NCI-H2196 treated with DMSO at 0.1 percent for 48 hours (cell line): ENCODE measurements around the gene UBE2O.

Experiments
- DNase-seq: peaks from one replicate; lab custom pipeline; 2025; ENCODE audit not compliant: unreplicated experiment; lab: John Stamatoyannopoulos, UW

UBE2O gene

DNA sequence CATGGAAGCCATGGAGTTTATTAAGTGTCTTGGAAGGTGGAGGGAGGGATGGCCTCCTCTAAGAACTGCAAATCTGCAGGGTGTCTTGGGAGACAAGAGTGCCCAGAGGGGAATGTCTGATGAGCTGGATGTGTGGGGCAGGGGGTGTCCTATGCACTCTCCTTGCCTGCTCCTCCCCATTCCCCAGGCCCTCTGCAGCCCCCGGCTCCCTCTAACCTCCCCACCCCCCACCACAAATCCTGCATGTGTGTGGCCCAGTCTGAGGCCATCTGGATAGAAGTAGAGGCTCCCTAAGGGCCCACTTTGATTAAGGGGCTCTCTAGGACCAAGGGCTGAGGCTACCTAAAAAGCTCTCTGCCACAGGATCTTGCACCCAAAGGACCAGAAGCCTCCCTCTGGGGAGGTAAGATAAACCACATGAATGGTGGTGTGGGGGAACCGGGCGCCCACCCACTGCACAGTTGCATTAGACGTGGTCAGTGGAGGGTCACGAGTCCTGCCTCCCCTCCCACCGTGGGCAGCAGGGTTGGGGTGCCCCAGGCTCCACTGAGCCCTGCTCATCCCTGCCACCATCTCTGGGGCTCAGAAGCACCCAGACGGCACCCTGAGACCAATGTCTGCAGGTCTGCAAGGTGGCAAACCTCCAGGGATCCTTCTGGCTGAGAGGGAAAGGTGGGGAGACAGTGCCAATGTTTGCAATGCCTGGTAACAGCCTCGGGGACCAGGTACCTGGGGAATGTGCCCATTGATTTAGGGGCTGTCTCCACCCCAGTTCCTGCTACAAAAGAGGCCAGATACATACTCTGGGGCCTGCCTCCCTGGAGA lies 15.1 kb upstream of the UBE2O start:
- no peak for DNase-seq

DNA sequence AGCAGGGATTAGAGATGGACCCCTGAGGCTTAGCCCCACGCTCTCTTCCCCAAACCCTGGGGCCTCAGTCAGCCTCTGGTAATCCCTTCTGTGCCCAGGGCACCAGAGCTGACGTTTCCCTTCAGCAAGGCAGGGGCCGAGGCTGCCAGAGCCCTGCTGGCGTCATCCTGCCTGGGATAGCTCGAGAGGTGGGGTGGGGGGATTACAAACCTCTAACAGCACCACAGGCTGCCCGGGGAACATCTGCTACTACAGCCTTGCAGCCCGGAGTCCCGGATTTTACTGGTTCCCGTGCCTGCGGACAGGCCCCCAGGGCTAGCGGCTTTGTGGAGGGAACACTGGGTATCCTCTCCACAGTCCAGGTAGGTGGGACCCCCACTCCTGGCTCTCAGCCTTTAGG lies 14.4 kb upstream of the UBE2O start, which contains the start of gene AANAT:
Gene AANAT (plus strand): TSS at position 238 of the 400 bp plus-strand sequence. CDS start 1,144 bp downstream, outside the sequence.
- no peak for DNase-seq

DNA sequence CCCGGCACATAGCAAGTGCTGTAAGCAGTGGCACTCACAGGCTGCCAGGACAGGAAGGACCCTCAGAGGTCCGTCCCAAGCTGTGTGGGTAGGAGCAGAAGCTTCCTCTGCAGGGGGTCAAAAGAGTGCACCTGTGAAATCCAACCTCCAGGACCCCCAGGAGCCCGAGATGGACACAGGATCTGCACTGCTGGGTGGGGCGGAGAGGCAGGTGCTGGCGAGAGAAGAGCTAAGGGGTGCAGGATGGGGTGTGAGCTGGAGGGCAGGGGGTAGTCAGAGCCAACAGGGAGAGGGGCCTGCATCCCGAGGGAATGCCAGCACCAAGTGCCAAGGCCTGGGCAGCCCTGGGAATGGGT lies 13.8 kb upstream of the UBE2O start:
- DNase-seq = no peak

DNA sequence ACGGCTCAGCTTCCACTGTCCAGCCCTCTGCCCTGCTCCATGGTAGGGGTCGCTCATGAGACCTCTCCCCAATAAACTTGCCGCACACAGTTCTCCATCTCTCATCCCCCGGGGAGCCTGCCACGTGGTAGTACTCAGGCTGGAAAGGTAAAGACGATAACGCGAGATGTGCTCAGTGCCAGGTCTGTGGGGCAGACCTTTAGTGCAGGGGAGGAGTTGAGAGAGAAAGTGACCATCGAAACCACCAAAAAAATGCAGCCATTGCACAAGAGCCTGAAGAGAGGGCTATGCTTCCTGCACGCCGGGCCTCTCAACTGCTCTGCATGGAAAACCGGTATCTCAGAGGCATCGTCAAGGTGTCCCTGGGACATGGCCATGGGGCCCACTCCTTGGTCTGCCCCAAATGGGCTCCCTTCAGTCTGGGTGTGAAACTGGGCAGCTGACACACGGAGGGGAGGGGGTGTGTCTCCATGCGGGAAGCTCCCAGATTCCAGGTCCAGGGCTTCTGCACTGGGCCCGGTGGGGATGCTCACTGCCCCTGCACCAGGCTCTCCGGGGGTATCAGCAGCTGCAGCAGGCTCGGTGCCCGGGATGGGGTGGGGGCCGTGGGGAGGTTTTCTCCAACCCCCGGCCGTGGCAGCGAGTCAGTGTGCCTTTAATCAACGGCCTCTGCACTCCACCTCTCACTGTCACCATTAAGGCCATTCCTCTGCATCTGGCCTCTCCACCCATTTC lies 9.8 kb upstream of the UBE2O start:
- DNase-seq = no peak

DNA sequence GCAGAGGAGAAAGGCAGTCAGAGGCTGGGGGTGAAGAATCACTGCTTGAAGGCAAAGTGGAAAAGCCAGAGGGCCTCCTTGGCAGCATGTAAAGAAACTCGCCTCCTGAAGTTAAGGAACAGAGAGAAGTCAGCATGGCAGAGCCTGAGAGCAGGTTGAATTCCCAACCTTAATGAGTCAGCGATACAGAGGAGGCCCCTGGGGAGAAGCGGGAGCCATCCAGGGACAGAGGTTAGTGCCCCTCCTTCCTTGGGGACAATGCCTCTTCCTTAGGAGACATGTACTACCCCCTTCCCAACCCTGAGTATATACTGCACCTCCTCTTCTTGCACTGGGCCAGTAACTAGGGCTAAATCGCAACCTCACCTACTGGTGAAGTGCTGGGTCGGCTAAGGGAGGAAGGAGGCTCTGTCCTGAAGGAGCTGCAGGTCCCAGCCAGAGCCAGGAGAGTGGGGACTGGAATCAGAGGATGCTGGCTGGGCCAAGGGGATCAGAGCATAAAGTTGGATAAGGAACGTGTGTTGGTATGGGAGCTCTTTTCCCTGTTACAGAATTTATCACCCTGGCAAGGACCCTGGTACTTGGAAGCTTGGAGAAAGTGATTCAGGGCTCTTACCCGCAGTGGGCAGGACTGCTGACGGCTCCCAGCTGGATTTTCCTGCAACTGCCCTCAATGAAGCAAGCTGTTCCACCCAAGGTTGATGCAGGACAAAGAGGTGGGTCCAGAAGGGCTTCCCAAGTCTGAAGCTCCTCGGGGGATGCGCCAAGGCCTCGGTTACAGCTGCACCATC lies 9.0 kb upstream of the UBE2O start:
- DNase-seq = no peak

DNA sequence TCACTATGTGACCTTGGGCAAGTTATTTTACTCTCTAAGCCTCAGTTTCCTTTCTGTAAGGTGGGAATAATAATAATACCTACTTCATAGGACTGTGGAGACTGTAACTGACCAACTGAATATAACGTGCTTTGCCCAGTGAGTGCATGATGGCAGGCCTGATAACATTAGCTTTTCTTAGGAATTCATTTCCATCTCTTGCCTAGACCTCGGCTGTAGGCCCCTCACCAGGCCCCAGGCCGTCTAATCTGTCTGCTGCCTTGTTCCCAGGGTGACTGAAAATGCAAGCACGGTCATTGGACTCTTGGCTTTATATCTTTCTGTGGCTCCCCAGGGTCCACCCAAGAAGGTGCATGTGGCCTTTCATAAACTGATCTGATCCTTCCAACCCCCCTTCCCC lies 6.7 kb upstream of the UBE2O start:
- no peak for DNase-seq

DNA sequence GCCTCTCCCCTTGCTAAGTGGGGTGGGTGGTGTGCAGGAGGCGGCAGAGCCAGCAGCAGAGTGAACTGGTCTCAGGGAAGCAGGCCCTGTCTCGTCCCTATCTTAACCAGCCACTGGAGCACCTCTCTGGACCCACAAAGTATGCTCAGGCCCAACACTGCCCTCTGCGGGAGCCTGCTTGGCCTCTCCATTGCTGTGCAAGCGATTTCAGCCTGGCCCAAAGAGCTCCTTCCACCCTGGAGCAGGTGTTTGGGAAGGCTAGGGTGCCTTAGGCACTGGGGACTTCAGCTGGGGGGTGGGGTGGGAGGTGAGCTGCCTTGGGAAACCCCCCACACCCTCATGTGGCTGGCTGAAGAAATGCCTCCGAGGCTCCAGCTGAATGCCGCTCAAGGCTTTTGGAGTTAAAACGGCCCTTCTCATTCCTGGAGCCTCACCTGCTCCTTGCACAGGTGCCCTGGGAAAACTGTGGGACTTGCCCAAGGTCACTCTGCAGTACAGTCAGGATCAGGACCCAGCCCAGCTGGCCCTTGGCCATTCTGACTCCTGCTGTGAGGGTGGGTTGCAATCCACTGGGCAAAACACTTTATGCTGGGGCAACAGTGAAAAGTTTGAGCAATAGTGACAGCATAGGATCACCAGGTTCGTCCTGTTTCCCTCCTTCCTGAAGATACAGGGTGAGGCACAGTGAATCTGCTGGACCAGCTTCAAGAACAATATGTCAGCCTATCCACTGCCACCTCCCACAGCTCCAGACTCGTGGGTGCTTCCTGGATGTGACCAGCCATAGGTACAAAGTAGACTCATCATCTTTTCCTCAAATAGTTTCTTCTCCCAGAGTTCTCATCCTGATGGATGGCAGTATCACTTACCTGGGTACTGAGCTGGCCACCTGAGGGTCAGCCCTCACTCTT lies 5.9 kb upstream of the UBE2O start:
- DNase-seq = peak; percentile 49

DNA sequence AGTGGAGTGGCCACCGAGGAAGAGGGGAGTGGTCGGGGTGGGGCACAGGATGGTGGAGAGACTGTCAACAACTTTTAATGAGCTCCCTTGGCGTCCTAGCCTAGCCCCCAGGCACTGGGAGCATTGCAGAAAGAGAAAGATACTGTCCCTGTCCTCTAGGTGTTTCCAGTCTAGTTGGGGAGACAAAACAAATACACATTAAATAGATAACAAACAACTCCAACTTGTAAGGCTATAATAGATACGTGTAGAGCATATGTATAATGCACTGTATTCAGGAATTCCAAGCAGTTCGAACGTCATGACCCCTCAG lies 435 bp upstream of the UBE2O start:
- DNase-seq = no peak

DNA sequence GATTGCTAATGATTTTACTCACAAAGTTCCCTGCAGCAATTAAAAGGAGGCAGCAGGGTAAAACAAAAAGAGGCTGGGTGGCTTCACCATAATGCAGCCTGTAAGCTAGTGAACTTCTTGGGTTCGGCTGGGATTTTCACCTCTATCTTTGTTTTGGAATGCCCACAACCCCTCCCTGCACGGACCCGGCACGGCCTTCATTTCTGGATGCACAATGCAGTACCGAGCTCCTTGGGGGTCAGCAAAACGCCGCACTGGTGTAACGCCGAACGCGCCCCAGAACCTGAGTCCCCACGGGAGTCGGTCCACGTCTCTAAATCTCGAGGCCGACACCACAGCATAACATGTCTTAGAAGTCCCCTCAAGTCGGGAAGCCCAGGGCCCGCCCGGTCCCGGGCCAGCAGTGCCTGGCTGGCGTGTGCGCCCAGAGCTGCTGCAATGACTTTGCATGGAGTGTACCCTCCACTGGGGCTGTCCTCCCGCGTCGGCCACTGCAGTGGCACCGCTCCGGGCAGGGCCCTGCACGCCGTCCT lies 759 bp downstream of the UBE2O start:
- no peak for DNase-seq

DNA sequence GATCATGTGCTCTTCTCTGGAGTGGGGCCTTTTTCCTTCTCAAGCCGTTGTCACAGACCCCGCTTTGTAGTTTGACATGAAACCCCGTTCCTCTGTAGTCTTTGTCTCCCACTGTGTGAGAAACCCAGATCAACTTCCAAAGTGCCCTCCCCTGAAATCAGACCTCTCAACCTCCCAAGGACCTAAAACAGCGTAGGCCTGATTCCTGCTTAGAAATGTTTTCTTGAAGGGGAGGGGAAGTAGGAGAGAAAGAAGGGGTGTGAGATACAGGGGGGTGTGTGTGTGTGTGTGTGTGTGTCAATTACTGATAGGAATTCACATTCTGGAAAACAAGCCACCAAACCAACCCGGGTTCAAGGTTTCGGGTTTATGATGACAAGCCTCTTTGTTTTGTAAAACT lies 1.4 kb downstream of the UBE2O start:
- DNase-seq = no peak

DNA sequence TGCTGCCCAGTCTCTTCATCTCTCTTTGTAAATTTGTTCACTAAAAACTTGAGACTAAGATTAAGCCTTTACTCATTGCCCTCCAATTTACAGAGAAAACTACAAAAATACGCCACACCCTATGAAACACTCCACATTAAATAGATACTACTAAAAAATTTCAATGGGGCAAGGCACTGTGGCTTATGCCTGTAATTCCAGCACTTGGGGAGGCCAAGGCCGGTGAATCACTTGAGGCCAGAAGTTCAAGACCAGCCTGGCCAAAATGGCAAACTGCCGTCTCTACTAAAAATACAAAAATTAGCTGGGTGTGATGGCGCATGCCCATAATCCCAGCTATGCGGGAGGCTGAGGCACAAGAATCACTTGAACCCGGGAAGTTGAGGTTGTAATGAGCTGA lies 3.8 kb downstream of the UBE2O start:
- DNase-seq = no peak

DNA sequence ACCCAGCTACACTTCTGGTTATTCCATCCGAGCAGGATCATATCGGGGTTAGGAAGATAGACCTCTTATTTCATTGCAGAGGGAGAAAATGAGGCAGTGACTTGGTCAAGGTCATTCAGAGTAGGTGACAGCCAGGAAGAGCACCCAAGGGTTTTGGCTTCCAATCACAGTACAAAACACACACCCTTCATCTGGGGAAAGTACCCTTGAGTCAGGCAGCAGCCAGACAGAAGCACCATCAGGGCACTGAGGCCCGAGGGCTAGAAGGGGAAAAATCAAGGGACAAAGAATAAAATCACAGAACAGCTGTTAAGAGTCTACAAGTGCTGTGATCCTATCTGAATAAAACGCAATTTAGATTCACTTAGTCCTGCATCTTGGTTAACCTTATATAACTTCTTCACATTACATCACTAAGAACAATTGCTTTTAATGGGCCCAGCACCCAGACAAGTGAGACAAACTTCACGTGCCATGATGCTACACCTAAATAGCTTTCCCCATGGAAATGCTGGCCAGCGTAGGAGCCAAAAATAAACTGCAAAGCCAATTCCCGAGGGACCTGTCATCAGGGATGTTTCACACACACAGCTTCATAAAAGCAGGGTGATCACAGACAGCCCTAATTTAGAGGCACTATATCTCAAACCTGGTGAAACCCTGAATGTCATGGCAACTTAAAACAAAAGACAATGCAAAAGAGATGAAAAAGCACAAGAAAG lies 4.9 kb downstream of the UBE2O start:
- DNase-seq = no peak

DNA sequence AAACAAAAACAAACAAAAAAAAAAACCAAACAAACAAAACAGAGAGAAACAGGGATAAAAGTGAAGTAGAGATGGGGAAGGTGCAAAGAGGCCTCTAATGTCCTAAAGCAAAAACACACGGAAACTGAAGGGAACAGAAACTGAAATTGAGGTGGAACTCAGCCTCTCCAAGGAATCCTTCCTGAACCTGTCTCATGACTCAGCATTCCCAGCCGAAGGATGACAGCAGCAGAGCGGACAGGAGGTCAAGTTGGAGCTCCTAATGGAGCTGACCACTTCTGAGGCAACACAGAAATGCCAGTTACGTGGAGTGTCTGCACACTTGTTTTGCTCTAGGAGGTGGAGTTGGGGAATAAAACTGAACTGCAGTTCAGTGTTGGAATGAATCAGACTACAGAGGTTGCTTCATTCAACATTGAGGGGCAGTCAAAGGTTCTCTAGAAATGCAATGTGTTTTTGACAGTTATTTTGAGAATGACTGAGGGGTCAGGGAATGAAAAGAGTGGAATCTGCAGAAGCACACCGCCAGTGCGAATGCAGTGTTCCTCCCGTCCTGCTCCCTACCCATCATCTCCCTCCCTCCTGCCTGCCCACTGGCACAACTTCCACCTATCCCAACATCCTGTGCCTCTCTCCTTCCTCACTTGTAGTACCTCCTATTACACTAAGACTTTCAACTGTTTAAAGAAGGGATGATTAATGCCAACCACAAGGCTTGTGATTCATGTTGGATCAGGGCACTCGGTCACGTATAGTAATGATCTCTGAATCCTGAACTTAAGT lies 6.3 kb downstream of the UBE2O start:
- no peak for DNase-seq

DNA sequence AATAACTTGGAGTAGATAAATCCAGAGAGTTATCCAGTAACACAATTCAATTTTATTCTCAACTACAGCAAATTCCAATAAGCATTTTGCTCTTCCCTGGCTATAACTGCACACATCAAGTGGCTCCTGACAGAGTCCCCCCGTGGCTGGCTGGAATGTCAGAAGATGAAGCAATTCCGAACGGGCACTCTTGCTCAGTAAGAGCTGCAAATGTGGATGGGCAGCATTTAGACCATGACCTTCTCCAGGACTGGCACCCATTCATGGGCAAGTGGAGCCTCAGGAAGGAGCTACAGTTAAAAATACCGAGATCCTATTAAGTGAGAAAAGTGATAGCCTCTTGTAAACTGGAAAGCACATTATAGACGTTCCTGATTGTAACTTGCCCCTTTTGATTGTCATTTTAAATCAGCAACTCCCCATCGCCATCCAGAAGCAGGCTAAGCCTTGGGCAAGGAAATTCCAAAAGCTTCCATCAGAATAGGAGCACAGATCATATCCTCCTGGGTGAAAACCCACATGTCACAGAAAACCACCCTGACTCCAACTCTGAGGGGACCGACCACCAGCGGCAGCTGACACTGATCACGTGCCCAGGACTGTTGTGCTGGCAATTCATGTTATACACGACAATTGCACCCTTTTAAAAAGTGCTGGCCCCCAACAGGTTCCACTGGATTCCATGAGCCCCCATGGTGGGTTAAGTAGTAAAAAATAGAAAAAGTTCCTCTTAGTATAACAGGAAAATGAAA lies 7.1 kb downstream of the UBE2O start:
- no peak for DNase-seq

DNA sequence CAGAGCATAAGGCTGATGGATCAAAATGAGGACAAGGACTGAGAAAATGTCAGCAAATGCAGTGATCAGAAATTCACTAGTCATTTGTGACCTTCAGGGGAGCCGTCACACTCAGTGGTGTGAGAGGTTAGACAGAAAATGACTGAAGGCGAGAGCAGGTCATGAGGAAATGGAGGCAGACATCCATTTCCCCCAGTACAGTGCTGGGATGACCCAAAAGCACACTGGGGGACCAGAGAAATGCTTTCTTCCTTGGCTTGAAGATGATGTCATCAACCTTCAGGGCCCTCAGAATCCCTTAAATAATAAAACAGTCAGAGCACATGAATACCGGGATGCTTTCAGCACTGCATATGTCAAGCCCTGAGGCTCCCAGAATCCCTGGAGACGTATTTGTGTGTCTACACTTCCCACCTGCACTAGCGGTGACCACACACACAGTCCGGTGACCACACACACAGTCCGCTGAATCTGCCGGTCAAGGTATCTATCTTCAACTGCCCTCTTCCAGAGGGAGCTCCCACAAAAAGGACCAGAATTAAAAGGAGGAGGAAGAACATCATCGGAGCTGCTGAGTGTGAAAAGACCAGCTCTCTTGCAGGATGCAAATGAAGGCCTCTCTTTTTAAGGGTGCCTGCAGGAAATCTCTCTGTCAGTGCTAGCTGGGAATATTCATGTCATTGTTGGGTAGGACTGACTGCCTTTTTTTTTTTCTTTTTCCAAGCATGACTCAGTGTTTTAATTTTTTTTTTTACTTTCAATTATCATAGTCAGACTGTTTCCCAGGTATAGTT lies 8.2 kb downstream of the UBE2O start:
- DNase-seq = no peak

DNA sequence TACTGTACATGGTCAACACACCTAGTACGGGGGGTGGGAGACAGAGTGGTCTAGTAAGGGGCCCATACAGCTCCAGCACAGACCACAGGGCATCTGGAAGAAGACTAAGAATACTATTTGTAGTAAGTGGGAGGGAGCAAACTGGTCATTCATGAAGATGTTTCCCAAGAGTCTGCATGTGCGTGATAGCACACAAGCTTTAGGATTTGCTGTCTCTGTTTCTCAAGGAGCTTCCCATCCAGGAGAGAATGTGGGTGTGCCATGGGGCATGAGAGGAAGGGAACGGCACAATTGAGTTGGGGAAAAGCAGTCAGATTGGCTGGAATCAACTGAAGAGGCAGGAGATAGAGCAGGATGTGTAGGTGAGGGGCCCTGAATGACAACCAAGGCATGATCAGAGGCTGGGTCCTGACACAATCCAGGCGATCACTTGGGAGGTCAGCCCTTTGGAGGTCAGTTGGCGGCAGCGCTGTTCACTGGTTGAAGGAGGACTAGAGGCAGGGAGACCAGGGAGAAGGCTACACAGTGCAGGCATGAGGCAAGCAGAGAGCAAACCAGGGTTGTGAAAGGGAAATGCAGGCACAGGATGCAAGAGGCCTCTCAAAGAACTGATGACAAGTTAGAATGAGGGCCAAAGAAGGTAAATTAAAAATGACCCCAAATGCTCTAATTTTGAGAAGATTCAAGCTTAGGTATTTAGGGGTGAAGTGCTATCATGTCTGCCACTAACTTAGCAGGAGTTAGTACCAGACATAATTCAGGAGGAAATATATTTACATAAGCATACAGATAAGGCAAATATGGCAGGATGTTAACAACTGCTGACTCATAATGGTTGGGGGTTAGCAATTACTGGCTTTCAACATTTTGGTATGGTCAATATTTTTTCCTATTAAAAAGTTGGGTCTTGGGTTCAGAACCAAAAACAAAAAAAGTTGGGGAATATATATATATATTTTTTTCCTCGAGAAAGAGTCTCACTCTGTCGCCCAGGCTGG lies 10.3 kb downstream of the UBE2O start:
- no peak for DNase-seq
